Measurements from ENCODE around the gene LZTS3.
"Not testable (repeated sequence)": the region's sequence is repeated elsewhere in the genome, so short reads cannot be mapped to it uniquely, and the experiment has no call there.

Gene LZTS3

DNA sequence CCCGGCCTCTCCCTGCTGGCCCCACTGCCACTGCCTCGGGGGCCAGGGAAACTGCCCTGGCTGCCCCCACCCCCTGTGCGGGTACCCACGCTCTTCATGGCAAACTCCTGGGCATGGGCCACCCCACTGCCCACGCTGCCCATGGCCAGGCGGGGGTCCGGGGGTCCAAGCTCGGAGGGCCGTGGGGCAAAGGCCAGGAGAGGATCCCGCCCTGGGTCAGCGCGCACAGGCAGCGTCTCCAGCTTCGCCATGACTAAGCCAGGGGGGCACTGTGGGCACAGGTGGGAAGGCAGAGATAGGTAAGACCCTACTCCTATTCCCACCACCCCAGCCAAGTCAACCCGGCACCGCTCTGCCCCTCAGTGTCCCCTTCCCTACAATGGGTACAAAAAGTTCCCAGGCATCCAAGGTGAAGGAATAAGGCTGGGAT is 6.4 kb downstream of the LZTS3 start:
- no peak for DNase-seq

DNA sequence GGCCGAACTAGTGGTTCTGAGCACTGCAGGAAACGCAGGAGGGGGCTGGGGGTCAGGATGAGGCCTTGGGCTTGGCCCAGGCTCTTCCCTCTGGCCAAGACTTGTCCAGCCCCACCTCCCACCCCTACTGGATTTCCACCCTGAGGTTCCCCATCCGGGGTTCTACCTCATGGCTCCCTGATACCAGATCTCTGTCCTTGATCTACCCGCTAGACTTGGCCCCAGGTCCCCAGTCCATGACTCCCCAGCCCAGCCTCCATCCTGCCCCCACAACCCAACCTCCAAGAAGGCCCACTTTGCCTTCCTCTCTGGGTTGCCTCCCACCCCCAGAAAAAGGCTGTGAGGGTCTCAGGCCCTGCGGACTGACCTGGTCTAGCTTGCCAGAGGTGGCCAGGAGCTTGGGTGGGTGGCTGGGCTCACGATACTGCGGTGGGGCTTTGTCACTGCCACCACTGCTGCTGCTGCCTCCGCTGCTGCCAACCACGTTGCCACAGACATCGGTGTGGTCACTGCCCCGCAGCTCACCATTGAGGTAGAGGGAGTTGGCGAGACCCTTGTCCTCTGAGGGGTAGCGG is 6.9 kb downstream of the LZTS3 start:
- no peak for DNase-seq

DNA sequence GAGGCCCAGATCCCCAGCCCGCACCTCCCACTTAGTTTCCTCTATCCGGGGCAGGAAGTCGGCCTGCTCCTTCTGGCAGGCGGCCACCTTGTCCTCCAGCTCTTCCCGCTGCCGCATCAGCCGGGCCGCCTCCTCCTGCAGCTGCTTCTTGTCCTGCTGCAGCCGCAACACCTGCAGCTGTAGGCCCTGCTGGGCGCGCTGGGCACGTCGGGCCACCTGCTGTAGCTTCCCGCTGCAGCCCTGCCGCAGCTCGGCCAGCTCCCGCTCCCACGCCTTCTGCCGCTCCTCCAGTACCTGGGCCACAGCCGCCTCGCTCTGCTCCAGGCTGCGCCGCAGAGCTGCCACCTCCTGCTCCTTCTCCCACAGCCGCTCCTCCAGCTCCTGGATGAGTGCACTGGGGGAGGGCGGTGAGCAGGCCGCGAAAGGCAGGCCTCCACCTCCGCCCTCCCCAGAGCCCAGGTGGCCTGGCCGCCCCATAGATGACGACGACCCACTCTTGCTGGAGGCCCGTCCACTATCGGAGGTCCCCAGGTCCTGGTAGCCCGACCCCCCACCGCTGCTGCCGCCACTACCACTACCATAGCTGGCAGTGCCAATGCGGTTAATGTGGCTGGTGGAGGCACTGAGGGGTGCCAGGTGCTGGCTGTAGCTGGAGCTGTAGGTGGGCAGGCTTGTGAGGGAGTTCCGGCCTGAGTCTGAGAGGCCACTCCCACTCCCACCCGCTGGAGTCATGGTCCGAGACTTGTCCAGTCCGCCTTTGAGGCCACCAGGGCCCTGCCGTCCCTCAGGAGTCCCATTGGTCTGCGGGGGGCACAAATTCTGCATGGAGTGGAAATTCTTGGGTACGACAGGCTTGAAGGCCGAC is 7.6 kb downstream of the LZTS3 start:
- DNase-seq = no peak

DNA sequence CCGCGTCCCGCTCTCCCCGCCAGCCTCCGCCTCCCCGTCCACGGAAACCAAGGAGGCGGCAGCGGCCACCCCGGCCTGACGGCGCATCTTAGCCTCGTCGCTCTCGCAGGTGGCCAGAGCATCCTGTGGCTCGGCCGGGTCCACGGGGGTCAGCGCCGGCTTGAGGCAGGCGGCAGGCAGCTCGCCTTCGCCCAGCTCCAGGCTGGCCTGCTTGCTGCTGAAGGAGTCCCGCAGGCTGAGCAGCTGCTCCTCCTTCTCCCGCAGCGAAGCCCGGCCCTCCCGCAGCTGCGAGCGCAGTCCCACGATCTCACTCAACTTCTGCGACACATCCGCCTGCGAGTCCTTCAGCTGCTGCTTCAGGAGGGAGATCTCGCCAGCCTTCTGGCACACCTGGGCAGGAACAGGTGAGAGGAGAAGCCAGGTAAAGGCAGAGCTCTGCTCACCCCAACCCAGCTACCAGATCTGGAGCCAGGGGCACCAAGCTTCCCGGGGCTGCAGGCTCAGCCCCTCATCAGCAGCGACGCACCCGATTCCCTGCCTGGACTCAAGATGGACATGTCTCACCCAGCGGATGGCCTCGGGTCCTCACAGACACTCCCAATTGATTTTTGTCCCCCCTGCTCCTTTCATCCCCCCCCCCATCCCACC is 8.5 kb downstream of the LZTS3 start:
- no peak for DNase-seq

DNA sequence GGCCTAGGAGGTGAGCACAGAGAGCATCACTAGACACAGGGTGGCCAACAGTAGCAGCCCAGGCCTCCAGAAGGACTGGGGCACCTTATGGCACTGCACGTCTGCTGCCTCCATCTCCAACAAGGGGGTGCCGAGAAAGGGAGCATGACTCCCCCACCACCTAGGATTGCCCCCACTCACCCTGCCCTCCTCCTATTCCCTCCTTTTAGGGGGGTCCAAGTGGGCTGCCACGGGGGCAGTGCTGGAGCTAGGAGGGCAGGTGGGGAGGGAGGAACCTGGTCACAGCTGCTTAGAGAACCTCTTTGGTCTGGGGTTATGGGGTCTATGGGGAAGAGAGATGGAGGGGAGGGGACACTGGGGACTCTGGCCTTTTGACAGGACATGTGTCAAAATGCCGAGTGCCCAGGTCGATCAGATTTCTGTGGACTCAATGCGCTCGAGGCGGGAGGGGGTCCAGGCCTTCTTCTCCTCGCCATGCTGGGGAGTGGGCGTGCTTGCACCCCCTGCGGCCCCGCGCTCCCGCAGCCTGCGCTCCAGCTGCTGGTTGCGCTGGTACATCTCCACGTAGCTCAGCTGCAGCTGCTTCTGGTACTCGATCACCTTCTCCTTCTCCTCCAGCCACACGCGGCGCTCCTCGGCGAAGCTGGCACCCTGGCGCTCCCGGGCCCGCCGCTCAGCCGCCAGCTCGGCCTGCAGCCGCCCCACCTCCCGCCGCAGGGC is 9.1 kb downstream of the LZTS3 start:
- no peak for DNase-seq

DNA sequence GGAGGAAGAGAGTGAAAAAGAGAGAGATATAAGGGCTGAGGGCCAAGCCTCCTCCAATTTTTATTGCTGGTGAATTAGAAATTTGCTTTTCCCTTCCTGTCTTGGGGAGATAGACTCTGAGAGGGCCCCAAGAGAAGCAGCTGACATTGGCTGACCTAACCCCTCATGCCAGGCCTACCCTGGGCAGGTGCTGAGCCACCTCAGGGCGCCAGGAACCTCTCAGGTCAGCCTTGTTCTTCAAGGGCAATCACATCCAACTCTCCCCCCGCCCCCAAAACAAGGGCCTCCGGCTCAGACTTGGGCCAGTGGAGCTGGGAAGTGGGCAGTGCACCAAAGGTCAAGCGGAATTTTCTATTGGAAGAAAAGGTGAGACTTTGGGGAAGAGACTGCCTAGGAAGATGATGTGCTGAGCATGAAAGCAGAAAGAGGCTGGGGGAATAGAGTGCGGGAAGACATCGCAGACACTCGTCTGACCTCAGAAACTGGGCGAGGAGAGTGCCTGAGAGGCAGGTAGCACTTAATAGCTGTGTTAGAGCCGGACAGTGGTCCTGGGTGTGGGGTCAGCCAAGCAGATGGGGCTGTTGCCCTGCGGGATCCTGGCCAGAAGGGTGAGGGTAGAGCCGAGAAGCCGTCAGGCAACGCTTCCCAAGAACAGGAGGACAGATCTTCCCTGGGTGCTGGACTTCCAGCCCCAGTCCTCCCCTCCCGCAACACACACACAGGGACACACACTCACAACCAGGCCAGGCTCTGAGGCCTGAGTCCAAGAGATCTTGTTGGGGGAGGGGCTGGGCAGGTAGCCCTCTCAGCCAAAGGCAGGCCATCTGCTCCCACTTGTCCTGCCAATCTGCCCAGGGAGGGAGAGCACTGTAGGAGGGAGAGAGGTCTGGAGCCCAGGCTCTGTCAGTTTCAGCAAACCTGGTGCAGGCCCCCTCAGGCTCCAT is 10.0 kb downstream of the LZTS3 start:
- no peak for DNase-seq

DNA sequence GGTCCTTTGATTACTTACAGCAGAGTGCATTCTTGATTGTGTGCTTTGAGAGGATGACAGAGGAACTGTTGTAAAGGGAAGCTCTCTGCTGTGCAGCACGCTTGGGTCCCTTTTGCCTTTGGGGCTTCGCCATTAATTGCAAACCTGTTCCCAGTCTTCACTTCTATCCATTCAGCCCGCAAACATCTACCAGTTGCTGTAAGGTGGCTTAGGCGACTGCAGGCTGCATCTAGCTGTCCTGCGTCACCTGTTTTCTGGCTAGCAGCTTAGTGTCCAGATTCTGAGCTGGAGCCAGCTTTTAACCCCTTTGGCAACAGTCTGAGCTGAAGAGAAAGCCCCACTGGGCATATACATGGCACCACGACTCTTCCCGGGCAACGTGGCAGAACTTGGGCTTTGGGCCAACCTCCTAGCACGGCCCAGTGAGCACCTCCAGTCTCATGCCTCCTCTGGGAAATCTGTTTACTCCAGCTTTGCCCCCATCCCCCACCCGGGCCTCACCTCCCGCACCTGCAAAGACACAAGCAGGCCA is 11.2 kb downstream of the LZTS3 start:
- DNase-seq = no peak

DNA sequence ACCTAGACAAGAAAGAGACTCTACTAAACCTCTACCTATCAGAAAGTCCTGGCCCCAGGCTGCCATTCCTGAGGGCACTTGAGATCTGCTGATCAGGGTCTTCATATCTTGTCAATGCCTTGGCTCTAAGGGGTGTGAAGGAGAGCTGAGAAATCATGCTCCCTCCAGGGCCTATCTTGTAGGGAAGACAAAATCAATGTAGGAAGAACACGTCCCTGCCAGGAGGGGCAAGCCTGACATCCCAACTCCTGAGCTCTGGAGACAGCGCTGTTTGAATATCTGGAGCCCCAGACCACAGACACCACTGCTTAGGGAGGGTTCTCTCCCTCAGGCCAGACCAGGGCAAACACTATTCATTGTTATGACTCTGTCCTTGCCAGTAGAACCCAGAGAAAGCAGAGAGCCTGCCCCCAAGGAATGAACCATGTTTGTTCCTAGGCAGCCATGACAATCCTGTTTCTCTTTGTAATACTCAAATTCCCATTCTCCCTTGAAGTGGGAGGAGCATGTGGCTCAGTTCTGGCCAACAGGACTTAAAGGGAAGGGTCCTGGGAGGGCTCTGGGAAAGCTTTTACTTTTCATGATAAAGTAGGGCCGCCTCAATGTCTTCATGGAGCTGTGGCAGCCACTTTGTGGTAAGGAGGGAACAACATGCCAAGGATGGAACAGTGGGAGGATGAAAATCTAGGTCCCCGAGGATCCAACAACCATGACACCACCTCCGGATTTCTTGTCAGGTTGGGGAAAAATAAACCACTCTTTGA is 11.9 kb downstream of the LZTS3 start:
- no peak for DNase-seq

DNA sequence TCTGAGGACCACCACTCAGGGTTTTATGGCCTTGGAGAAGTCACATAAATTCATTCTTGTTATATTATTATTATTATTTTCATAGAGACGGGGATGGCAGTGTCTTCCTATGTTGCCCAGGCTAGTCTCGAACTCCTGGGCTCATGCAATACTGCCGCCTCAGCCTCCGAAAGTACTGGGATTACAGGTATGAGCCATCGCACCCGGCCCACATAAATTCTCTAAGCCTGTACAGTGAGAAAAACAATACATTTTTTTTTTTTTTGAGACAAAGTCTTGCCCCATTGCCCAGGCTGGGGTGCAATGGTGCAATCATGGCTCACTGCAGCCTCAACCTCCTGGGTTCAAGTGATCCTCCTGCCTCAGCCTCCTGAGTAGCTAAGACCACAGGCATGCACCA is 12.9 kb downstream of the LZTS3 start:
- DNase-seq = no peak

DNA sequence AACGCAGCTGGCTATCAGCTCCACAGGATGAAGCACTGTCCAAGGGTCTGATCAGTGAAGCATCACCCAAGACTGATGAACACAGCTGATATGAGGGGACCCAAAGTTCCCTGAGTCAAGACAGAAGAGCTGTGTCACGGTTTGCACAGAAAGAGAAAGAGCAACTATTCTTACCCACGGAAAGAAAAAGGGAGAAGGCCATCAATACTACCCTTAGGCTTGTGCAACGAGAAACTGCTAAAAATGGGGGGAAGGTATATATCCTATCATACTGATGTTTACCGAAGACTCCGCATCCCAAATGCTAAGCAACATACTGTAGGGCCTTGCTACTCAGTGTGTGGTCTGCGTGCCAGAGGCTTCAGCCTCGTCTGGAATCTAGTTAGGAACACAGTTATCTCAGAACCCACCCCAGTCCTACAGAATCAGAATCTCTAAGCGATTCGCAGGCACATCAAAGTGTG is 14.3 kb downstream of the LZTS3 start:
- DNase-seq = no peak

DNA sequence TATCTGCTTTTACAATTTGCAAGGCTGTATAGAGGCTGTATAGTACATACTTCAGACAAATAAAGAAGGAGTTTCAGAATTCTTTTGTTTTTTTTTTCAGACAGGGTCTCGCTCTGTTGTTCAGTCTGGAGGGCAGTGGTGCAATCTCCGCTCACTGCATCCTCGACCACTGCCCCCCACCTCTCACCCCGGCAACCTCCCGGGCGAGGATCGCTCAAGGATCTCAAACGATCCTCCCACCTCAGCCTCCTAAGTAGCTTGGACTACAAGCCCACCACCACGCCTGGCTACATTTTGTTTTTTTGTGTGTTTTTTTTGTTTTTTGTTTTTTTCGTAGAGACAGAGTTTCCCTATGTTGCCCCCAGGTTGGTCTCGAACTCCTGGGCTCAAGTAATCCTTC is 15.5 kb downstream of the LZTS3 start:
- DNase-seq = no peak

DNA sequence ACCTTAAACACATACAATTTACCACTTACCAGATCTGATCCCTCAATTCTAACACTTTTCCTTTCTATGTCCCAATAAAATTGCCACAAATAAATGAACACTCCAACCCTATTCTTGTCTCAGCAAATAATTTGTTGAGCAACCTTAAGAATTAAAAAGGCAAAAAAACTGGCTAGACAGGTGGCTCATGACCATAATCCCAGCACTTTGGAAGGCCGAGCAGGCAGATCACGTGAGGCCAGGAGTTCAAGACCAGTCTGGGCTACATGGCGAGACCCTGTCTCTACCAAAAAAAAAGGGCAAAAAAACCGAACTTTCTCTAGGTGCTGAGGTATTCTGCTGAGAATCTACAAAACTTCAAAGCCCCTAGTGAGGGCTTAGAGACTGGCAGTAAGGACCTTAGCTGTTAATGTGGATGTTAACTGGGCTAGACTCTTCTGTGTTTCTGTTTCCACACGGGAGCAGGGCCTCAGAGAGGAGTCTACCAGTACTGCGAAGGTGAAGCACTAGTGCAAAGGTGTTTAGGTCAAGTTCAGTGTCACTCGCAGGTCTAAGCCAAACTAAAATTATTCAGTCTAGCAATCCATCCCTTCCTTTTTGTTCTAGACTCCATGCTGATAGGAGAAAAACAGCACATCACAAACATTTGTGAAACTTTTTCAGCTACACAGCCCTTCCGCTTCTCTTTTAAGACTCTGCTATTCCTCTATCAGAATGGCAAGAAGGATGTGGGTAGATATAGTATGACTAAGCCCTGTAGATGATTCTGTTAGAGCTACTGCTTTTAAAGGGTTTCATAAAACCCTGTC is 16.3 kb downstream of the LZTS3 start:
- no peak for DNase-seq

DNA sequence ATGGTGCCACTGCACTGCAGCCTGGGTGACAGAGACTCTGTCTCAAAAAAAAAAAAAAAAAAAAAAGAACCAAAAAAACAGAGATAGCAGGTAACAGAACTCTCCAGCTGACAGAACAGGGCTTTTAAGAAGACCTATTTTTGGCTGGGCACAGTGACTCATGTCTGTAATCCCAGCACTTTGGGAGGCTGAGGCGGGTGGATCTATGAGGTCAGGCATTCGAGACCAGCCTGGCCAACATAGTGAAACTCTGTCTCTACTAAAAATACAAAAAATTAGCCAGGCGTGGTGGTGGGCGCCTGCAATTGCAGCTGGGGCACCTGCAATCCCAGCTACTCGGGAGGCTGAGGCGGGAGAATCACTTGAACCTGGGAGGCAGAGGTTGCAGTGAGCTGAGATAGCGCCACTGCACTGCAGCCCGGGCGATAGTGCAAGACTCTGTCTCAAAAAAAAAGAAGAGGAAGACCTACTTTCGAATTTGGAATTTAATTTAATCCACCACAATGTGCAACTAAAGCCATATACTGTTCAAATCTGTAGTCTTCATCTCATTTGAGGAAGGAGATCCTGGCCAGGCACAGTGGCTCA is 21.2 kb downstream of the LZTS3 start:
- DNase-seq = not testable (repeated sequence)

DNA sequence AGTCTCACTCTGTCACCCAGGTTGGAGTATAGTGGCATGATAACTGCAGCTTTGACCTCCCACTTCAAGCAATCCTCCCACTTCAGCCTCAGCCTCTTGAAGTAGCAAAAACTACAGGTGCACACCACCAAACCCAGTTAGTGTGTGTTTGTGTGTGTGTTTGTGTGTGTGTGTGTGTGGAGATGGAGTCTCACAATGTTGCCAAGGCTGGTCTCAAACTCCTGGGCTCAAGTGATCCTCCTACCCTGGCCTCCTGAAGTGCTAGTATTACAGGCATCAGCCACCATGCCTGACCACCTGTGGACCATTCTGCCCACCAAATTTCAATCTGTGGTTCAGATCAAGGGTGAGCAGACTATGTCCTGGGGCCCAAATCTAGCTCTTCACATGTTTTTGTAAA is 22.4 kb downstream of the LZTS3 start:
- DNase-seq = no peak

DNA sequence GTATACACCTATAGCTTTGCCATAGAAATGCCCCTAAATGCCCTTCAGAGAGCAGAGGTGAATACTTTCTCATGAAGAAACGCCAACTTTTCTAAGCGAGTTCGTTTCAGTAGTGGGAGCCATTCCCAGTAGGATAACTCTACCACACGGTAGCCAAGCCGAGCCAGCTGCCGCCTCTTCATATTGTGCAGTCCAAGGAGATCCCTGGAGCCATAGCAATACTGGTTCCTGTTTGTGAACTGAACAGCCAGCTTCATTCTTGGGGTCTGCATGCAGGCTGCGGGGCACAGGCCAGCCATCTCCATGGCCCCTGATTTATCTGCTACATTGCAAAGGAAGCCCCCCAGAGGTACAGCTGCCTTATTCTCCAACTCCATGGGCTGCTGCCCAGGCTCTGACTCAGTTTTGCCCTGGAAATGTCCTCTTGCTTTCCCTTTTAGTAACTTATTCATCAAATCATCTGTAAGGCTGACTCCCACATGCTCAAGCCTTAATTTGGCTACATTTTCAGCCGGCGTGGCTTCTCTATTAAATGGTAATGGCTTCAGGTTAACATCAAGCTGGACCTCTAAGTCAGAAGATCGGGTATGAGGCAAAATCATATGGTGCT is 26.5 kb downstream of the LZTS3 start:
- no peak for DNase-seq

DNA sequence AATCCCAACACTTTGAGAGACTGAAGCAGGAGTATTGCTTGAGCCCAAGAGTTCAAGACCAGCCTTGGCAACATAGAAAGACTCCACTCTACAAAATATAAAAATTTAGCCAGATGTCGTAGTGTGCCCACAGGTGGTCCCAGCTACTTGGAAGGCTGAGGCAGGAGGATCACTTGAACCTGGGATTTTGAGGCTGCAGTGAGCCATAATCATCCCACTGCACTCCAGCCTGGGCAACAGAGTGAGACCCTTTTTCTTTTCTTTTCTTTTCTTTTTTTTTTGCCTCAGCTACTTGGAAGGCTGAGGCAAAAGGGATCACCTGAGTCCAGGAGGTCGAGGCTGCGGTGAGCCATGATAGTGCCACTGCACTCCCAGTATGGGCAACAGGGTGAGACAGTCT is 31.6 kb downstream of the LZTS3 start:
- DNase-seq = no peak

DNA sequence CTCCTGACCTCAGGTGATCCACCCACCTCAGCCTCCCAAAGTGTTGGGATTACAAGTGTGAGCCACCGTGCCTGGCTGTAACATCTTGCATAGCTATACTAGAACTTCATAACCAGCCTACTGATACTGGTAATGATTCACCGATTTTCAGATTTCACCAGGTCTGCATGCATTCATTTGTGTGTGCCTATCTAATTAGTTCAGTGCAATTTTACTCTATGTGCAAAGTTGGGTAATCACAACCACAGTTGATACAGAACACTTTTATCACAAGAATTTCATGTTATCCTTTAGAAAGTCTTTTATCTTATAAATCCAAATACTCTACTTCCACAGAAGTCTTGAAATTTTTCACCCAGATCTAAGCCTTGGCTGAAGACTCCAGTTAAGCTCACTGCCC is 35.9 kb downstream of the LZTS3 start:
- DNase-seq = no peak

DNA sequence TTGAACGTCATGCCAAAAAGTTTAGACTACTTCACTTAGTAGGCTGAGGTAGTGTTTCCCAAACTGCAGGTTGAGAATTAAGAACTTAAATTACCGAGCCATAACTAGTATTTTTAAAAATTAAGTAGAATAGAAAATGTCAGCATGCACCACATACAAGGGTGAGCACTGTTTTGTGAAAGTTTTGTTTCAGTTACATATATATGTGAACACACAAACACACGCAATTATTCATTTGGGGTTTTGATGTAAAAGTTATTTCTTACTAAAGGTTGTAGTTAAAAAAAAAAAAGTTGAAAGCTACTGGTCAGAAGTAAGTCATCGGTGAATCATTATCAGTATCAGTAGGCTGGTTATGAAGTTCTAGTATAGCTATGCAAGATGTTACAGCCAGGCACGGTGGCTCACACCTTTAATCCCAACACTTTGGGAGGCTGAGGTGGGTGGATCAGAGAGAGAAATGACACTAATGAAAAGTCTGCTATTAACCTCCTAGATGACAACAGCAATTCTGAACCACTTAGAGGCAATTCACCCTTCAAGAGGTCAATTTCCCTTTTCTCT is 37.8 kb downstream of the LZTS3 start:
- no peak for DNase-seq

DNA sequence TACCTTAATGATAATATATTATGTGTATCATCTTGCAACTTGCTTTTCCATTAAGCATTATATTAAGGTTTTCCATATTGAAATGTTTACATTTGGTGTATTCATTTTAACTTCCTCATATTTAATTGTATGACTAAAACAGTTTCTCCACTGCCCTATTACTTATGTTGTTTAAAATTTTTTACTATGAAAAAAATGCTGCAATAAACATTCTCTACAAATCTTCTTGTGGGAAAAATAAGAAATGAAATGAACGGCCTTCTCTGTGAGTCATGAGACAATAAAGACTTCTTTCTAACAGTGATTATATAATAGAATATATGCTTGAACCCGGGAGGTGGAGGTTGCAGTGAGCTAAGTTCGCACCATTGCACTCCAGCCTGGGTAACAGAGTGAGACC is 39.2 kb downstream of the LZTS3 start:
- DNase-seq = no peak
